A549 (cell line): ENCODE data around the gene OPRM1. TPM values are rescaled to one million over a fixed set of nuclear protein-coding genes. Genes with fewer than 3 reads are reported as not detected.

Experiments
- ATAC-seq, 2 experiments: fragments of 200-7000 bp in 1 of 2; fragments of >200 bp in 1 of 2; cut with Nextera tagmentation in 1 of 2; cut with Tn5 transposase in 1 of 2; 3 replicates each; pipeline versions ENCODE4 v1.8.0 to v1.9.1; 2018 to 2020; ENCODE audit warnings: mild to moderate bottlenecking in 1 of 2, moderate library complexity in 1 of 2
- CTCF ChIA-PET: fragments of 300-600 bp; sonication (Branson Sonifier 250); formaldehyde crosslinking; extraction: SDS; loops from one replicate; lab custom pipeline; 2021; ENCODE audit warnings: antibody characterized with exemption, inconsistent platforms; lab: Yijun Ruan, JAX
- POLR2A ChIA-PET: fragments of 350-600 bp; formaldehyde crosslinking; extraction: SDS; loops from one replicate; lab custom pipeline; 2021; ENCODE audit warnings: antibody characterized with exemption, inconsistent platforms; lab: Yijun Ruan, JAX
- DNase-seq, 2 experiments: peaks; one replicate each; pipeline versions ENCODE4 v3.0.0 to v3.0.0-alpha.2; 2011 to 2016; ENCODE audit warnings: low read depth in 1 of 2, low spot score in 1 of 2
- FAIRE-seq: peaks from 2 replicates; lab custom pipeline; 2011; peaks lifted over from hg19 to GRCh38; lab: Jason Lieb, UNC
- H3K27ac ChIP-seq, 2 experiments: fragments of >200 bp; sonication (Bioruptor Twin); formaldehyde crosslinking; 3 replicates each; pipeline ENCODE4 v1.5.1; 2016 to 2017
- H3K4me1 ChIP-seq: fragments of >200 bp; sonication (Bioruptor Twin); formaldehyde crosslinking; 3 replicates; pipeline ENCODE4 v1.6.1; 2016
- H3K4me2 ChIP-seq: fragments of >200 bp; sonication (Bioruptor Twin); formaldehyde crosslinking; 3 replicates; pipeline ENCODE4 v1.6.1; 2016
- H3K4me3 ChIP-seq: fragments of >200 bp; sonication (Bioruptor Twin); formaldehyde crosslinking; 3 replicates; pipeline ENCODE4 v1.5.1; 2016
- H3K9me3 ChIP-seq: fragments of >200 bp; sonication (Bioruptor Twin); formaldehyde crosslinking; 3 replicates; pipeline ENCODE4 v1.6.1; 2016
- BCL3 ChIP-seq: fragments of >200 bp; sonication (Bioruptor Twin); formaldehyde crosslinking; IDR thresholded peaks from 3 replicates; pipeline ENCODE4 v1.6.1; 2016
- CBX2 ChIP-seq: fragments of 200-600 bp; sonication (generic); IDR thresholded peaks from 2 replicates; pipeline ENCODE4 v1.6.1; 2016; ENCODE audit warnings: low read depth, mild to moderate bottlenecking, borderline replicate concordance
- CEBPB ChIP-seq, 2 experiments: fragments of >200 bp in 1 of 2; sonication (Bioruptor Twin) in 1 of 2; formaldehyde crosslinking in 1 of 2; IDR thresholded peaks; 2 replicates each; pipeline ENCODE4 v1.6.1; 2012 to 2016
- EP300 ChIP-seq, 2 experiments: fragments of >200 bp; sonication (Bioruptor Twin); formaldehyde crosslinking; IDR thresholded peaks; 2 replicates in 1 of 2; 3 replicates in 1 of 2; pipeline ENCODE4 v1.6.1; 2016 to 2017
- FOXS1 ChIP-seq: fragments of 250-450 bp; sonication (Bioruptor Pico); IDR thresholded peaks from 2 replicates; pipeline ENCODE4 v1.5.0; 2020; ENCODE audit warnings: mild to moderate bottlenecking, moderate library complexity
- GATA3 ChIP-seq: IDR thresholded peaks from 2 replicates; pipeline ENCODE4 v1.6.1; 2012; ENCODE audit warnings: borderline replicate concordance
- HES2 ChIP-seq: fragments of >200 bp; sonication (Bioruptor Twin); formaldehyde crosslinking; IDR thresholded peaks from 2 replicates; pipeline ENCODE4 v1.6.1; 2016
- HOXA7 ChIP-seq: fragments of 250-450 bp; sonication (Bioruptor Pico); IDR thresholded peaks from 2 replicates; pipeline ENCODE4 v1.5.0; 2020; ENCODE audit warnings: mild to moderate bottlenecking, moderate library complexity
- HOXB13 ChIP-seq: fragments of 250-450 bp; sonication (Bioruptor Pico); IDR thresholded peaks from 2 replicates; pipeline ENCODE4 v1.5.0; 2020; ENCODE audit warnings: low read depth, mild to moderate bottlenecking, moderate library complexity
- MAFK ChIP-seq: fragments of 450-650 bp; IDR thresholded peaks from 2 replicates; pipeline ENCODE4 v1.6.1; 2014; ENCODE audit not compliant: partially characterized antibody
- MAZ ChIP-seq: fragments of 150-350 bp; IDR thresholded peaks from 2 replicates; pipeline ENCODE4 v1.6.1; 2014; ENCODE audit warnings: antibody characterized with exemption, low read depth, low read length, borderline replicate concordance
- PBX3 ChIP-seq: IDR thresholded peaks from 2 replicates; pipeline ENCODE4 v1.6.1; 2012
- RCOR1 ChIP-seq: fragments of 150-350 bp; IDR thresholded peaks from 2 replicates; pipeline ENCODE4 v1.6.1; 2014; ENCODE audit warnings: antibody characterized with exemption, low read length, low read depth
- REST ChIP-seq: fragments of 200-600 bp; sonication (generic); IDR thresholded peaks from 2 replicates; pipeline ENCODE4 v1.6.1; 2016; ENCODE audit warnings: antibody characterized with exemption, mild to moderate bottlenecking, moderate library complexity
- SMC3 ChIP-seq: fragments of >200 bp; sonication (Bioruptor Twin); formaldehyde crosslinking; IDR thresholded peaks from 3 replicates; pipeline ENCODE4 v1.6.1; 2018; ENCODE audit warnings: inconsistent platforms
- SREBF2 ChIP-seq: fragments of 450-650 bp; IDR thresholded peaks from 2 replicates; pipeline ENCODE4 v1.6.1; 2014; ENCODE audit warnings: mild to moderate bottlenecking, moderate library complexity
- TP53 ChIP-seq: fragments of 250-450 bp; sonication (Bioruptor Pico); IDR thresholded peaks from 2 replicates; pipeline ENCODE4 v1.5.0; 2021; ENCODE audit warnings: mild to moderate bottlenecking, moderate library complexity
- ZFP36 ChIP-seq: fragments of 450-650 bp; IDR thresholded peaks from 2 replicates; pipeline ENCODE4 v1.6.1; 2014; ENCODE audit warnings: borderline replicate concordance; ENCODE audit not compliant: partially characterized antibody
- ZSCAN20 ChIP-seq: fragments of 250-450 bp; sonication (Bioruptor Pico); IDR thresholded peaks from 2 replicates; pipeline ENCODE4 v1.8.0; 2022; ENCODE audit warnings: mild to moderate bottlenecking, moderate library complexity
- WGBS: methylation state at CpG from one replicate; pipeline ENCODE4 v1.1.6; 2017; ENCODE audit errors: missing lambda C conversion rate; 5-methylcytosine and 5-hydroxymethylcytosine counted together
- polyA plus RNA-seq, 4 experiments: library from polyadenylated mRNA; depleted of rRNA in 3 of 4; stranded (reverse); fragments of >200 nt; fragmentation: RNase III in 1 of 4; extraction: RNeasy Plus Mini Kit Qiagen cat#74134 plus additional on column Dnase treatment in 1 of 4; gene quantifications; 2 replicates in 3 of 4; 3 replicates in 1 of 4; pipeline ENCODE4 v1.2.3, GENCODE V29; 2011 to 2017

OPRM1 gene
- polyA plus RNA-seq, 2 of the 4 experiments (the other 2 are of a cell fraction) = not detected

- Histone ChIP-seq H3K9me3 (no peaks in the 10 kb centered on the region), H3K4me2 (no peak overlapping the region), H3K4me3 (no peak overlapping the region), H3K4me1 (no peaks in the 10 kb centered on the region), H3K27ac (no peak overlapping the region)
- 54% methylated on average over 4 of the region's 4 CpGs for WGBS
- FAIRE-seq (no peak), DNase-seq (no peak), ATAC-seq (no peak)
- TF ChIP-seq ZSCAN20 (CRISPR knock-in tag) (no peak), EP300 (IDR thresholded peaks at IDR 0.05) (no peak), CEBPB (IDR thresholded peaks at IDR 0.05) (no peak), ZFP36 (no peak), FOXS1 (CRISPR knock-in tag) (no peak), MAZ (no peak), CBX2 (no peak), BCL3 (no peak), SMC3 (no peak), SREBF2 (no peak), HOXB13 (CRISPR knock-in tag) (no peak), RCOR1 (no peak), REST (no peak), HES2 (no peak)
- POLR2A ChIA-PET = no interaction called here
- CTCF ChIA-PET = no interaction called here
These were observed 168.0 kb downstream of the OPRM1 start for GRCh38 chr6:154206996-154207395.

GRCh38 chr6:154209555-154209954, 170.5 kb downstream of the OPRM1 start:
- TF ChIP-seq MAFK (no peak), GATA3 (no peak)
- CTCF ChIA-PET = interaction anchor here (0.6 kb wide), 1 partner anchor 10 kb away, joined by 3 read pairs; no protein-coding TSS in a partner anchor
- DNase-seq (no peak), FAIRE-seq (no peak), ATAC-seq (no peak)
- H3K4me3 ChIP-seq = no peak overlapping the region
- no peak overlapping the region for H3K27ac ChIP-seq
- no peaks in the 10 kb centered on the region for H3K9me3 ChIP-seq
- no peaks in the 10 kb centered on the region for H3K4me1 ChIP-seq
- WGBS = 33% methylated on average over 3 of the region's 3 CpGs
- POLR2A ChIA-PET = no interaction called here
- H3K4me2 ChIP-seq = no peak overlapping the region

- ATAC-seq (no peak), DNase-seq (no peak), FAIRE-seq (no peak)
- ChIA-PET CTCF (interaction anchor here (0.9 kb wide), 1 partner anchor 50 kb away, joined by 3 read pairs; no protein-coding TSS in a partner anchor), POLR2A (no interaction called here)
- H3K4me2 ChIP-seq = no peak overlapping the region
- H3K9me3 ChIP-seq = no peaks in the 10 kb centered on the region
- H3K4me3 ChIP-seq = no peak overlapping the region
- TF ChIP-seq HOXA7 (CRISPR knock-in tag) (no peak), PBX3 (no peak), TP53 (CRISPR knock-in tag) (no peak)
- H3K27ac ChIP-seq = no peak overlapping the region
- no peaks in the 10 kb centered on the region for H3K4me1 ChIP-seq
These were observed 171.6 kb downstream of the OPRM1 start for GRCh38 chr6:154210678-154211077.
